Spleen (tissue), 11 donors: ENCODE measurements around the gene MID1. TPM values are rescaled to one million over a fixed set of nuclear protein-coding genes. Genes with fewer than 3 reads are reported as not detected.

ENCODE experiments used
- DNase-seq: peaks from one replicate; pipeline ENCODE4 v3.0.0-alpha.2; 2020
- H3K27ac ChIP-seq, 8 donors: fragments of 200-600 bp; sonication (generic) in 7 of 8; 1 replicate in 4 of 8; 2 replicates in 4 of 8; pipeline versions ENCODE4 v1.5.0 to v1.8.0; 2016 to 2021; ENCODE audit warnings: inconsistent platforms in 4 of 8, mild to moderate bottlenecking in 4 of 8, moderate library complexity in 1 of 8
- H3K27me3 ChIP-seq, 7 donors: fragments of 200-600 bp; sonication (generic) in 6 of 7; replicated peaks in 1 of 7; 1 replicate in 4 of 7; 2 replicates in 3 of 7; pipeline versions ENCODE4 v1.5.0 to v1.8.0; 2016 to 2021; ENCODE audit warnings: inconsistent platforms in 3 of 7, mild to moderate bottlenecking in 1 of 7
- H3K36me3 ChIP-seq, 6 donors: fragments of 200-600 bp; sonication (generic) in 5 of 6; 1 replicate in 4 of 6; 2 replicates in 2 of 6; pipeline versions ENCODE4 v1.5.0 to v1.8.0; 2016 to 2021; ENCODE audit warnings: inconsistent platforms in 2 of 6
- H3K4me1 ChIP-seq, 6 donors: fragments of 200-600 bp; sonication (generic) in 5 of 6; 1 replicate in 3 of 6; 2 replicates in 3 of 6; pipeline versions ENCODE4 v1.5.0 to v1.8.0; 2016 to 2021; ENCODE audit warnings: inconsistent platforms in 3 of 6
- H3K4me3 ChIP-seq, 8 donors: fragments of 200-600 bp; sonication (generic) in 7 of 8; 1 replicate in 4 of 8; 2 replicates in 4 of 8; pipeline versions ENCODE4 v1.5.0 to v1.8.0; 2016 to 2021; ENCODE audit warnings: inconsistent platforms in 4 of 8, mild to moderate bottlenecking in 4 of 8, moderate library complexity in 2 of 8
- H3K9me3 ChIP-seq, 8 donors: fragments of 200-600 bp; sonication (generic) in 7 of 8; 1 replicate in 4 of 8; 2 replicates in 4 of 8; pipeline versions ENCODE4 v1.5.0 to v1.8.0; 2016 to 2021; ENCODE audit warnings: inconsistent platforms in 4 of 8
- POLR2A ChIP-seq, 3 donors: fragments of 450-650 bp; IDR thresholded peaks; one replicate each; pipeline ENCODE4 v1.5.1; 2017; ENCODE audit warnings: antibody characterized with exemption in 3 of 3, mild to moderate bottlenecking in 1 of 3
- POLR2AphosphoS5 ChIP-seq, 3 donors: sonication (generic); formaldehyde crosslinking; IDR thresholded peaks; one replicate each; pipeline ENCODE4 v1.5.1; 2017; ENCODE audit warnings: antibody characterized with exemption in 3 of 3
- WGBS, 5 donors: extraction: QIAGEN DNeasy Blood & Tissue Kit in 3 of 5; methylation state at CpG; one replicate each; pipeline versions ENCODE4 v1.1.5 to v1.1.7; 2013 to 2018; 5-methylcytosine and 5-hydroxymethylcytosine counted together
- intact Hi-C: fragments of 100-400 bp; cut with DNase I; formaldehyde crosslinking; loops from one replicate; pipeline ENCODE4 v1.15.0; 2023; ENCODE audit warnings: low total_unique reads
- polyA plus RNA-seq, 3 donors: library from polyadenylated mRNA; stranded (reverse); fragments of 200-250 nt; gene quantifications; one replicate each; pipeline ENCODE4 v1.2.1, GENCODE V29; 2013
- total RNA-seq, 7 donors: library from RNA; depleted of rRNA in 3 of 7; stranded (reverse); fragments of >200 nt in 3 of 7; fragmentation: NEBNext Ultra II Directional in 4 of 7; extraction: Animal tissue kit (Norgen Biotek cat#: 25700) in 4 of 7; gene quantifications; one replicate each; pipeline versions ENCODE4 v1.1.0 to v1.2.1, GENCODE V29; 2016 to 2021
- TF ChIP-seq, protein P1 (sequence below), 11 experiments: fragments of 200-600 bp in 7 of 11; fragments of 450-650 bp in 4 of 11; sonication (generic) in 4 of 11; IDR thresholded peaks in 8 of 11; conservative IDR thresholded peaks in 3 of 11; 1 replicate in 7 of 11; 2 replicates in 4 of 11; pipeline versions ENCODE4 v1.4.0 to v1.8.0; 2016 to 2021; ENCODE audit warnings: antibody characterized with exemption in 11 of 11, inconsistent platforms in 4 of 11, mild to moderate bottlenecking in 1 of 11
- donor health status: healthy with polysubstance abuse.
- donor health status: DM: no; HTN: no; CAD: no; lungs with moderate emphysema.
- donor health status: DM: no; HTN: no; CAD: no.
- donor health status: Bipolar disorder and iron deficiency.
- donor health status: healthy.
- donor health status: DM: no; HTN: no; CAD: no.
- donor health status: DM: yes; HTN: yes; CAD: no.

Gene MID1
- total and polyA plus RNA-seq, 10 donors = 0.24 to 4.4 (median 2.7) TPM

DNA sequence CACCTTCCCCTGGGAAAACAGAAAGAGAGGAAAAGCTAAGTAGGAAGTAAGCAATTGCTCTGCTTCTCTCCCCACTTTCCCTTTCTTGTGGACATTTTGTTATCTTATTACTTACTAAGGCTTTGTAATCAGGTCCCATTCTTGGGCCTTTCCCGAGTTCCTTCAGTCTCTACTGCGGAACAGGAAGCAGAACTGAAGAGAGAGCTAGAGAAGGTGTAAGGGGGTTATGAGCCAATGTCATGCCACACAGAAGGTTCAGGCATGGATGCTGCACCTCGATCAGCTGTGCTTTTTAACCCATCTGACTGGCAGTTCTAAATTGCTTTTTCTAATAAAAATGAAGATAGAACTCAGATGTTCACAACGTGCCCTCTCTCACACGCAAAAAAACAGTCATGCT lies 83.6 kb downstream of the MID1 start:
- Histone ChIP-seq H3K9me3 (no peaks in the 10 kb centered on the region), H3K4me3 (no peak overlapping the region), H3K27ac (no peak overlapping the region), H3K4me1 (no peaks in the 10 kb centered on the region), H3K27me3 (no peaks in the 10 kb centered on the region), H3K36me3 (no peaks in the 10 kb centered on the region)
- intact Hi-C loops = no loop called here
- DNase-seq = no peak
- 62 to 84% (median 79%) methylated on average over 5 of the region's 5 CpGs for WGBS, 5 donors
- no peak for TF ChIP-seq POLR2A (IDR thresholded peaks at IDR 0.05)
- TF ChIP-seq POLR2AphosphoS5 (IDR thresholded peaks at IDR 0.05) = no peak
- TF ChIP-seq, protein P1, sequence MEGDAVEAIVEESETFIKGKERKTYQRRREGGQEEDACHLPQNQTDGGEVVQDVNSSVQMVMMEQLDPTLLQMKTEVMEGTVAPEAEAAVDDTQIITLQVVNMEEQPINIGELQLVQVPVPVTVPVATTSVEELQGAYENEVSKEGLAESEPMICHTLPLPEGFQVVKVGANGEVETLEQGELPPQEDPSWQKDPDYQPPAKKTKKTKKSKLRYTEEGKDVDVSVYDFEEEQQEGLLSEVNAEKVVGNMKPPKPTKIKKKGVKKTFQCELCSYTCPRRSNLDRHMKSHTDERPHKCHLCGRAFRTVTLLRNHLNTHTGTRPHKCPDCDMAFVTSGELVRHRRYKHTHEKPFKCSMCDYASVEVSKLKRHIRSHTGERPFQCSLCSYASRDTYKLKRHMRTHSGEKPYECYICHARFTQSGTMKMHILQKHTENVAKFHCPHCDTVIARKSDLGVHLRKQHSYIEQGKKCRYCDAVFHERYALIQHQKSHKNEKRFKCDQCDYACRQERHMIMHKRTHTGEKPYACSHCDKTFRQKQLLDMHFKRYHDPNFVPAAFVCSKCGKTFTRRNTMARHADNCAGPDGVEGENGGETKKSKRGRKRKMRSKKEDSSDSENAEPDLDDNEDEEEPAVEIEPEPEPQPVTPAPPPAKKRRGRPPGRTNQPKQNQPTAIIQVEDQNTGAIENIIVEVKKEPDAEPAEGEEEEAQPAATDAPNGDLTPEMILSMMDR (IDR thresholded peaks at IDR 0.05 in 8 of 11, conservative IDR thresholded peaks at IDR 0.05 in 3 of 11) = no peak

GRCh38 chrX:10534611-10535010 lies 85.8 kb downstream of the MID1 start:
- 82 to 97% (median 87%) methylated on average over 2 of the region's 2 CpGs for WGBS, 5 donors
- intact Hi-C loops = no loop called here
- Histone ChIP-seq H3K27me3 (no peaks in the 10 kb centered on the region), H3K9me3 (no peaks in the 10 kb centered on the region), H3K4me1 (no peaks in the 10 kb centered on the region), H3K4me3 (no peak overlapping the region), H3K36me3 (no peaks in the 10 kb centered on the region), H3K27ac (no peak overlapping the region)
- DNase-seq = no peak
- TF ChIP-seq, protein P1 (IDR thresholded peaks at IDR 0.05 in 8 of 11, conservative IDR thresholded peaks at IDR 0.05 in 3 of 11) = no peak
- TF ChIP-seq POLR2AphosphoS5 (IDR thresholded peaks at IDR 0.05) = no peak
- no peak for TF ChIP-seq POLR2A (IDR thresholded peaks at IDR 0.05)

GRCh38 chrX:10533696-10534365 lies 86.6 kb downstream of the MID1 start:
- H3K4me3 ChIP-seq = no peak overlapping the region
- intact Hi-C loops = no loop called here
- no peaks in the 10 kb centered on the region for H3K9me3 ChIP-seq
- H3K4me1 ChIP-seq = no peaks in the 10 kb centered on the region
- no peaks in the 10 kb centered on the region for H3K36me3 ChIP-seq
- no peak for DNase-seq
- 89 to 100% (median 90%) methylated on average over 1 of the region's 1 CpG for WGBS, 5 donors
- H3K27ac ChIP-seq = no peak overlapping the region
- no peaks in the 10 kb centered on the region for H3K27me3 ChIP-seq
- TF ChIP-seq POLR2A (IDR thresholded peaks at IDR 0.05) = no peak
- TF ChIP-seq, protein P1 (IDR thresholded peaks at IDR 0.05 in 8 of 11, conservative IDR thresholded peaks at IDR 0.05 in 3 of 11) = no peak
- no peak for TF ChIP-seq POLR2AphosphoS5 (IDR thresholded peaks at IDR 0.05)

DNA sequence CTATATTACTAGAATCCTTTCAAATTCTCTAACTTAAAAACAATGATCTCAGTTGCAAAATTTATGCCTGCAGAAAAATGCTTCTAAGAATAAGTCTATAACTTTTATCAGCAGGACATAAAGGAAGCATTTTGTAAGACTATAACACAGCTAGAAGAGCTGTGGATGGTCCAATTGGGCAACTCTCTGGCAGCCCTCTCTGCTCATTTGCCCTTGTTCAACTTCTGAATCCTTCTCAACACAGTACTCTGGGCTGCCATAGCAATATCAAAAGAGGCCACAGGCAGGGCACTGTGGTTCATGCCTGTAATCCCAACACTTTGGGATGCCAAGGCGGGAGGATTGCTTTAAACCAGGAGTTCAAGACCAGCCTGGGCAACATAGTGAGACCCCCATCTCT lies 88.5 kb downstream of the MID1 start:
- no peaks in the 10 kb centered on the region for H3K36me3 ChIP-seq
- H3K4me3 ChIP-seq = no peak overlapping the region
- no peak for DNase-seq
- no peaks in the 10 kb centered on the region for H3K4me1 ChIP-seq
- TF ChIP-seq POLR2A (IDR thresholded peaks at IDR 0.05) (no peak), POLR2AphosphoS5 (IDR thresholded peaks at IDR 0.05) (no peak)
- TF ChIP-seq, protein P1 (IDR thresholded peaks at IDR 0.05 in 8 of 11, conservative IDR thresholded peaks at IDR 0.05 in 3 of 11) = no peak
- 62 to 100% (median 89%) methylated on average over 1 of the region's 1 CpG for WGBS, 5 donors
- no peaks in the 10 kb centered on the region for H3K9me3 ChIP-seq
- no peaks in the 10 kb centered on the region for H3K27me3 ChIP-seq
- no peak overlapping the region for H3K27ac ChIP-seq
- intact Hi-C loops = no loop called here
